GM12801 (cell line): Measurements from ENCODE around the gene KCNQ1OT1.

Experiments
- CTCF ChIP-seq: IDR thresholded peaks from one replicate; pipeline ENCODE4 v1.5.1; 2011; ENCODE audit warnings: control low read depth; ENCODE audit not compliant: insufficient read length; ENCODE audit errors: extremely low read depth

KCNQ1OT1 gene

DNA sequence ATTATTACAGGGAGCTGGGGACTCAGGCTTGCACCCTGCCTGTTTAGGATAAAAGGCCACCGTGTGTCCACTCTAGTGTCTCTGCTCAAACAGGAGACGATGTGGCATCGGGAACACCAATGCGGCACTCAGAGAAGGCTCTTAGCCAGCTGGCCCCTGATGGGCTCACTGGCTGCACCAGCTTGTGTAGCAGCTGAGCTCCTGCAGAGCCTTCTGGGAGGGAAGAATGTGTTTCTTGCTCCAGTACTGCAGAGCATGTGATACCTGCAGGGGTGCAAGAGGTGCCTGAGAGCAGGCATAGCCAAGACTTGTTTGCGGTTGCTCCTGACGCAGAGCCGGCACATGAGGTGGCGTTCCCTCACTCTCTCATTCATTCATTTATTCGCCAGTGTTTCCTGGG lies 44.4 kb upstream of the KCNQ1OT1 start:
- no peak for TF ChIP-seq CTCF

DNA sequence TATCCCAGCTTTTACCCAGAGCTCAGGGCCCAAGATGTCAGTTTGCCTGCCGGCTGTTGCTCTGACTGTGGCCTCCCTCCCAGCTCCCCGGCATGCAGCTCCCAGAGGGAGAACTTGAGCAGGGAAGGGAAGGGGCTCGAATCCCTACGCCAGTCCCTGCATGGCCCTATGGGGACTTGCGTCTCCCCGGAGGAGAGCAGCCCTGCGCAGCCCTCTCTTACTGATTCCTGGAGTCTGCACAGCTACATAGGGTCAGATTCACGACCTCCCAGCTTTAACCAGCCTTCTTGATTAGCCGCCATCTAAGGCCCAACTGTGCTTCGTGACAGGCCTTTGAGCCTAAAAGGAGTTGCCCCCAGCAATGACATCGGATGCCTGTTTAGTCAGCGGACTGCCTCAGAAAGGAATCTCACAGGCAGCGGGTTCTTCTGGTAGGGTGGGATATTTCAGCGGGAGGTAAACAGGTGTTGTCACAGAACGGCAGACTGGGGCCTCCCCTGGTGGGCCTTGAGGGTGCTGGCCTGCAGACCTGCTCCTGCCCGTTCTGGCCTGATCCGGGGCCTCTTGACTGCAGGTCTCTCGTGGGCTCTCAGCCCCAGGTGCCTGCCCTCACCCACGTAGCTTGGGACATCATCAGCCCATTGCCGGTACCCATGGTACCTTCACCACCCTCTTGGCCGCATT lies 43.8 kb upstream of the KCNQ1OT1 start:
- TF ChIP-seq CTCF, result no peak

DNA sequence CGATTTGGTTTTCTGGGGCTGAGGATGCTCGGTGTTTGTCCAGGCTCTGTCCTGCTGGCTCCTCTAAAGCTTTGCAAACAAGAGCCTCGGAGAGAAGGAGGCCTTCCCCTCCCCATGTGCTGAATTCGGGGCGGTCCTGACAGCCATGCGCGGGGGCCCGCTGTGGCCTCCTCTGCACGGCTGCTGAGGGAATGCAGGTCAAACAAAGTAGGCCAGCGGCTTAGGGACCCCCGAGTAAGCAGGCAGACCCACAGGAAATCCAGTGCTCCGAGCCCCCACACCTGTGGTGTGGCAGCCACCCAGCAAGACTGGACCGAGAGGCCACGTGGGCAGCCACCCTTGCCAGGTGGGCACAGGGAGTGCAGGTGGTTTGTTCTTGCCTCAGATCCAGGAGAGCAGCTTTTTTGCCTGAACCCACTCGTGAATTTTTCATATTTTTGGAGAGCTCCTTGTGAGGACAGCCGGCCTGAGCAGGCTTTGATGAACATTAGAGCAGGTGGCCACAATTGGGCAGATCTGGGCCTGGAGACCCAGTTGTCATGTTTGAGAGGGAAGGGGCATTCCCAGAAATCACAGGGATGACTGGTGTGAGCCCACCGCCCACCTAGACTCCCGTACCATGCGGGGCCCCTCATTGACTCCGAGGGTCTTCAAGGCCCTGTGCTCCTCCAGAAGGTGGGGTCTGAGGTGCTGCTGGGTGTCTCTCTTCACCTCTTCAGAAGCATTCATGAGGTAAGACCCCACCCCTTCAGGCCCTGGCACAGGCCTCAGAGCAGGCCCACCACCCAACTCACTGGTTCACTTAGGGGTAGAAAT lies 43.0 kb upstream of the KCNQ1OT1 start:
- no peak for TF ChIP-seq CTCF

DNA sequence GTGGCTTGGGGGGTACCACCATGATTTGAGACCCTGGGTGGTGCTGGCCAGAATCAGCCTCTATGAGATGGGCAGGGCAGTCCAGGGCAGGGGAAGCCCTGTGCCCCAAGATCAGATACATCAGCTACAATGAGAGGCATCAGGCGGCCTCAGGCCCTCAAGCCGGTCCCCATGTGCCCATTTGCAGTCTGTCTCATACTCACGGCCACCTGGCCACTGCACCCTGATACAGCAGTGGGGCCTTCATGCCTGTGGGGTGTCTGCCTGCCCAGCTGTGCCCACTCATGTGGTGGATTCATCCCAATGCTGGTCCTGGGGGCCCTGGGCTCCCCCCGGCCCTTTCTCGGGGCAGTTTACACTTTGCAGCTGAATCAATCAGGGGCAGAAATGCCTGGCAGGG lies 42.4 kb upstream of the KCNQ1OT1 start:
- no peak for TF ChIP-seq CTCF

DNA sequence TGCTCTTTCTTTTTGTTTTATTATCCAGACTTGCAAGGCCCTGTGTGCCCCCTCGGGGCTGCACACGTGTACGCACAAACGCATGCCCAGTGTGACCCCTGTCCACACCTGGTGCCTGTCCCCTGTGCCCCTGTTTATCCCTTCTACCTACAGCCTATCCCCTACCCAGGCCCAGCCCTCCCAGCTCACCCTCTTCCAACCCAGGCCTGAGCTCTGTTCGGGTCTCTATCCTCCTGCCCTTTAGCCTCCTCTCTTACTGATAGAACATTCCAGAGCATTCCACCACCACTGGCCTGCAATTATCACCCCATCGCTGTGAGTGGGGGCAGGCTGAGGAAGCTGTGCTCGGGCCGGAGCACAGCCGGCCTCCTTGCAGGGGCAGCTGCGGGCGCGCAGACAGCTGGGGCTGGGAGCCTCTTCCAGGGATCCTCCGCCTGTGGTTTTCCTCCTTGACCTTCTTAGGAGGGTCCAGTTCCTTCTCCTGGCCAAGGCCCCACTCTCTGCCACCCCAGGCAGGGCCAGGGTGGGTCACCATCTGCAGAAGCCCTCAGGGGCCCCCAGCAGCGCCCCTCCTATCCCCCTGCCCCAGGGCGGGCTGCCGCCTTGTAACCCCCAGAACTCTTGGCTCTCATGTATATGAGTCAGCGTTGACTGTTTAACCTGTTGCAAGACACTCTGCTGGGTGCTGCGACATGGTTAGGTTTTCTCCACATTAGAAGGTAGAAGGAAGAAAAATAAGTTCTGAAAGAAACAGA lies 41.8 kb upstream of the KCNQ1OT1 start:
- no peak for TF ChIP-seq CTCF

DNA sequence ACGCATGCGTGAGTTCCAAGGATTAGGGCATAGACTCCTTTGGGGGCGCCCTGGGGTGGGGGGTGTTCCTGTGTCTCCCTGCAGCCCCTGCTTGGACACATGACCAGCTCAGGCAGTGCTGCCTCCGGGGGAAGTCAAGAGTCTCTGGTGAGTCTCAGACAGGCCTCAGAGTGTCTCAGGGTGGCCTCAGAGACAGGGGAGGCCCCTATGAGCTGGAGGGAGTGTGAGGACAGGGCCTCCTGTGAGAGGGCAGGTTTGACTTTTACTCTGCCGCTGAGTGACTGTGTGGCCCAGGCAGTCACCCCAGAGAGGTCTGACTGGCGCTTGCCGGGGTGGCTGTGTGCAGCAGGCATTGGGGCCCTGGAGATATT lies 41.2 kb upstream of the KCNQ1OT1 start:
- TF ChIP-seq CTCF, result no peak

DNA sequence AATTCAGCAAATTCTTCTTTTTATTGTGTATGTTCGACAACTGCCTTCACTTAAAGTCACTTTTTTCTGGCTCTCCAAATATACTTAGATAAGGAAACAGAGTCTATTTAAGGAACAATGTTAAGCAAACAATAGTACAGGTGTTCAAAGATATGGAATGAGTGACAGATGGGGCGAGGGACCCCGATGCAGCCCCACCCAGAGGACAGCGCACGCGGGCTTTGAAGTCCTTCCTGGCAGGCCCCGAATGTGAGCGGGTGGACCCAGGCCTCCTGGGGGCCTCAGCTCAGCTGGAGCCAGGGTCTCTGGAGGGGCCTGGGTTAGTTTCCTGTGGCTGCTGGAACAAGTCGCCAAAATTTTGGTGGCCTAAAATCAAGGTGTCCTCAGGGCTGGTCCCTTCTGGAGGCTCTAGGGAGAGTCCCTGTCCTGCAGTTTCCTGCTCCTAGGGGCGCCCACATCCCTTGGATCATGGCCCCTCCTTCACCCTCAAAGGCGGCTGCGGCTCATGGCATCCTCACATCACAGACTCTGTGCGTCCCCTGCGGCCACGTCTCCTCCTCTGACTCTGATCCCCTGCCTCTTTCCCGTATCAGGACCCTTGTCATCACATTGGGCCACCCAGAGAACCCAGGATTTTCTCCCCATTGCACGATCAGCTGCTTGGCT lies 40.6 kb upstream of the KCNQ1OT1 start:
- TF ChIP-seq CTCF, result no peak
